H9 (cell line): ENCODE measurements around the gene PLAC1. TPM values are rescaled to one million over a fixed set of nuclear protein-coding genes. Genes with fewer than 3 reads are reported as not detected.

ENCODE experiments used
- DNase-seq: peaks from one replicate; pipeline ENCODE4 v3.0.0-alpha.2; 2017
- H2AFZ ChIP-seq: one replicate; pipeline ENCODE4 v1.6.1; 2013; ENCODE audit warnings: mild to moderate bottlenecking, low read length, control low read depth, moderate library complexity
- H2AK5ac ChIP-seq: 2 replicates; pipeline ENCODE4 v1.6.1; 2013; ENCODE audit warnings: low read length, control low read depth, mixed read lengths; ENCODE audit not compliant: insufficient read length
- H2BK120ac ChIP-seq: one replicate; pipeline ENCODE4 v1.6.1; 2013; ENCODE audit warnings: low read depth, mild to moderate bottlenecking, low read length, control low read depth, inconsistent platforms; ENCODE audit not compliant: poor library complexity, severe bottlenecking
- H2BK12ac ChIP-seq: 2 replicates; pipeline ENCODE4 v1.6.1; 2013; ENCODE audit warnings: low read length, control low read depth, mixed read lengths, low read depth; ENCODE audit not compliant: insufficient read length
- H2BK15ac ChIP-seq: 2 replicates; pipeline ENCODE4 v1.6.1; 2013; ENCODE audit warnings: low read depth, low read length, control low read depth
- H2BK20ac ChIP-seq: one replicate; pipeline ENCODE4 v1.6.1; 2013; ENCODE audit warnings: low read depth, mild to moderate bottlenecking, low read length, control low read depth, inconsistent platforms; ENCODE audit not compliant: poor library complexity, severe bottlenecking
- H2BK5ac ChIP-seq: 2 replicates; pipeline ENCODE4 v1.6.1; 2013; ENCODE audit warnings: low read length, control low read depth, mixed read lengths; ENCODE audit not compliant: insufficient read length
- H3K14ac ChIP-seq: 2 replicates; pipeline ENCODE4 v1.6.1; 2013; ENCODE audit warnings: low read length, control low read depth; ENCODE audit not compliant: insufficient read depth
- H3K18ac ChIP-seq: 2 replicates; pipeline ENCODE4 v1.6.1; 2013; ENCODE audit warnings: low read depth, mild to moderate bottlenecking, mixed read lengths, low read length, control low read depth; ENCODE audit not compliant: insufficient read length
- H3K23ac ChIP-seq: 2 replicates; pipeline ENCODE4 v1.6.1; 2013; ENCODE audit warnings: low read length, control low read depth, mixed read lengths, low read depth; ENCODE audit not compliant: insufficient read length
- H3K23me2 ChIP-seq: 2 replicates; pipeline ENCODE4 v1.6.1; 2013; ENCODE audit warnings: low read depth, mild to moderate bottlenecking, mixed read lengths, low read length, control low read depth; ENCODE audit not compliant: insufficient read length, poor library complexity, severe bottlenecking
- H3K27ac ChIP-seq: 2 replicates; pipeline ENCODE4 v1.5.1; 2013; ENCODE audit warnings: low read length, control low read depth, mixed read lengths, low read depth; ENCODE audit not compliant: insufficient read length
- H3K27me3 ChIP-seq: 2 replicates; pipeline ENCODE4 v1.6.1; 2013; ENCODE audit warnings: low read length, control low read depth, inconsistent platforms; ENCODE audit not compliant: insufficient read depth
- H3K4ac ChIP-seq: 2 replicates; pipeline ENCODE4 v1.6.1; 2013; ENCODE audit warnings: low read depth, mild to moderate bottlenecking, control low read depth, inconsistent platforms, low read length, moderate library complexity
- H3K4me1 ChIP-seq: 2 replicates; pipeline ENCODE4 v1.6.1; 2013; ENCODE audit warnings: low read length, control low read depth, inconsistent platforms; ENCODE audit not compliant: insufficient read depth
- H3K4me2 ChIP-seq: 2 replicates; pipeline ENCODE4 v1.6.1; 2013; ENCODE audit warnings: low read length, control low read depth, mixed read lengths; ENCODE audit not compliant: insufficient read length, insufficient read depth
- H3K56ac ChIP-seq: 2 replicates; pipeline ENCODE4 v1.6.1; 2013; ENCODE audit warnings: low read depth, mild to moderate bottlenecking, mixed read lengths, low read length, control low read depth; ENCODE audit not compliant: insufficient read length
- H3K79me1 ChIP-seq: 2 replicates; pipeline ENCODE4 v1.6.1; 2013; ENCODE audit warnings: low read depth, mild to moderate bottlenecking, moderate library complexity, low read length, control low read depth, inconsistent platforms; ENCODE audit not compliant: insufficient read depth, poor library complexity, severe bottlenecking
- H3K79me2 ChIP-seq: 2 replicates; pipeline ENCODE4 v1.6.1; 2013; ENCODE audit warnings: low read length, control low read depth, inconsistent platforms; ENCODE audit not compliant: insufficient read depth
- H3K9ac ChIP-seq: 2 replicates; pipeline ENCODE4 v1.6.1; 2013; ENCODE audit warnings: low read length, control low read depth, mixed read lengths; ENCODE audit not compliant: insufficient read length; ENCODE audit errors: extremely low read depth
- H3K9me3 ChIP-seq: one replicate; pipeline ENCODE4 v1.6.1; 2013; ENCODE audit warnings: low read depth, low read length, inconsistent platforms; ENCODE audit not compliant: control insufficient read depth
- H3T11ph ChIP-seq: one replicate; pipeline ENCODE4 v1.6.1; 2013; ENCODE audit warnings: mild to moderate bottlenecking, low read length, control low read depth, inconsistent platforms
- H4K20me1 ChIP-seq: one replicate; pipeline ENCODE4 v1.6.1; 2013; ENCODE audit not compliant: control insufficient read depth, insufficient read length, insufficient read depth
- H4K5ac ChIP-seq: 2 replicates; pipeline ENCODE4 v1.6.1; 2013; ENCODE audit warnings: low read depth, mild to moderate bottlenecking, mixed read lengths, low read length, control low read depth; ENCODE audit not compliant: insufficient read length
- H4K8ac ChIP-seq: replicated peaks from 2 replicates; pipeline ENCODE4 v1.6.1; 2013; ENCODE audit warnings: low read length, control low read depth, mixed read lengths, low read depth; ENCODE audit not compliant: insufficient read length
- H4K91ac ChIP-seq: 2 replicates; pipeline ENCODE4 v1.6.1; 2013; ENCODE audit warnings: low read depth, mild to moderate bottlenecking, moderate library complexity, mixed read lengths, low read length, control low read depth; ENCODE audit not compliant: insufficient read length
- H3K27ac Mint-ChIP-seq, 3 experiments: 2 replicates in 2 of 3; 3 replicates in 1 of 3; pipeline ENCODE4 v1.8.0; 2020 to 2021; ENCODE audit warnings: mixed read lengths in 3 of 3, mild to moderate bottlenecking in 1 of 3, moderate library complexity in 1 of 3
- H3K27me3 Mint-ChIP-seq: 2 replicates; pipeline ENCODE4 v1.8.0; 2021; ENCODE audit warnings: low read depth, mild to moderate bottlenecking, moderate library complexity, mixed read lengths
- H3K36me3 Mint-ChIP-seq, 3 experiments: 2 replicates in 2 of 3; 3 replicates in 1 of 3; pipeline ENCODE4 v1.8.0; 2020 to 2021; ENCODE audit warnings: low read depth in 3 of 3, mixed read lengths in 3 of 3; ENCODE audit not compliant: insufficient read depth in 1 of 3
- H3K4me1 Mint-ChIP-seq, 2 experiments: 2 replicates each; pipeline ENCODE4 v1.8.0; 2020; ENCODE audit warnings: mixed read lengths in 2 of 2
- H3K4me3 Mint-ChIP-seq, 2 experiments: 2 replicates in 1 of 2; 3 replicates in 1 of 2; pipeline ENCODE4 v1.8.0; 2020 to 2021; ENCODE audit warnings: mild to moderate bottlenecking in 2 of 2, mixed read lengths in 2 of 2, moderate library complexity in 1 of 2
- H3K9me3 Mint-ChIP-seq, 2 experiments: 2 replicates in 1 of 2; 3 replicates in 1 of 2; pipeline ENCODE4 v1.8.0; 2020; ENCODE audit warnings: mild to moderate bottlenecking in 2 of 2, mixed read lengths in 2 of 2, moderate library complexity in 1 of 2
- CTCF ChIP-seq: fragments of 200-600 bp; sonication (generic); conservative IDR thresholded peaks from 3 replicates; pipeline ENCODE4 v1.8.0; 2021; ENCODE audit warnings: antibody characterized with exemption, mild to moderate bottlenecking
- WGBS: extraction: QIAGEN DNeasy Blood & Tissue Kit; methylation state at CpG from one replicate; pipeline ENCODE4 v1.1.7; 2013; ENCODE audit warnings: missing lambda C conversion rate, low lambda C conversion rate, mixed read lengths; ENCODE audit not compliant: insufficient read length; ENCODE audit errors: extremely low coverage; 5-methylcytosine and 5-hydroxymethylcytosine counted together
- total RNA-seq: library from RNA; stranded (reverse); gene quantifications from 2 replicates; pipeline ENCODE4 v1.2.1, GENCODE V29; 2021

PLAC1 gene
- total RNA-seq, 1 experiment from 2014 or later, result 0.68 TPM

- no peak overlapping the region for H2BK120ac ChIP-seq
- H3K4me1 ChIP-seq, result no peaks in the 10 kb centered on the region
- no peak overlapping the region for H2AFZ ChIP-seq
- H3K23me2 ChIP-seq, result no peaks in the 10 kb centered on the region
- Mint-ChIP-seq H3K36me3 (no peaks in the 10 kb centered on the region; a peak in 1 of 7 replicates), H3K27me3 (no peaks in the 10 kb centered on the region), H3K4me1 (no peaks in the 10 kb centered on the region), H3K4me3 (no peak overlapping the region), H3K9me3 (peaks cover 0 to 62% of the 10 kb centered on the region in 2 experiments; a peak in 3 of 5 replicates), H3K27ac (no peak overlapping the region)
- H3K56ac ChIP-seq, result no peak overlapping the region
- H2BK12ac ChIP-seq, result no peak overlapping the region
- no peak overlapping the region for H3T11ph ChIP-seq
- no peak overlapping the region for H2BK5ac ChIP-seq
- no peaks in the 10 kb centered on the region for H4K20me1 ChIP-seq
- no peak for DNase-seq
- no peak overlapping the region for H3K27ac ChIP-seq
- H2AK5ac ChIP-seq, result no peak overlapping the region
- no peaks in the 10 kb centered on the region for H3K79me2 ChIP-seq
- H3K14ac ChIP-seq, result no peak overlapping the region
- H3K9me3 ChIP-seq, result no peaks in the 10 kb centered on the region
- H2BK15ac ChIP-seq, result no peak overlapping the region
- H3K18ac ChIP-seq, result no peak overlapping the region
- no peak overlapping the region for H3K4me2 ChIP-seq
- no peaks in the 10 kb centered on the region for H3K27me3 ChIP-seq
- H4K5ac ChIP-seq, result no peak overlapping the region
- no peak overlapping the region for H2BK20ac ChIP-seq
- no peak overlapping the region for H3K4ac ChIP-seq
- no CpG with 5 or more reads among the region's 4 CpGs for WGBS
- no peak for TF ChIP-seq CTCF
- H3K9ac ChIP-seq, result no peak overlapping the region
- no peak overlapping the region for H4K8ac ChIP-seq
- H3K79me1 ChIP-seq, result no peaks in the 10 kb centered on the region
- H4K91ac ChIP-seq, result no peak overlapping the region
- no peak overlapping the region for H3K23ac ChIP-seq
These were observed 17.4 kb downstream of the PLAC1 start for GRCh38 chrX:134640914-134641313.
